CD14-positive monocyte (primary cell): ENCODE data around the gene EIPR1. TPM values are rescaled to one million over a fixed set of nuclear protein-coding genes. Genes with fewer than 3 reads are reported as not detected.

ENCODE experiments used
- DNase-seq, 3 donors: peaks; one replicate each; pipeline ENCODE4 v3.0.0-alpha.2; 2011 to 2022
- H2AFZ ChIP-seq: 2 replicates; pipeline ENCODE4 v1.6.0; 2012; ENCODE audit warnings: mild to moderate bottlenecking, low read depth, low read length, inconsistent platforms; ENCODE audit not compliant: insufficient read depth, poor library complexity, severe bottlenecking
- H3K27ac ChIP-seq, 2 donors: 1 replicate in 1 of 2; 2 replicates in 1 of 2; pipeline ENCODE4 v1.5.1; 2012 to 2013; ENCODE audit warnings: low read length in 2 of 2, control low read depth in 1 of 2, inconsistent platforms in 1 of 2, low read depth in 1 of 2, mild to moderate bottlenecking in 1 of 2
- H3K27me3 ChIP-seq, 2 donors: one replicate each; pipeline versions ENCODE4 v1.6.0 to v1.6.1; 2011 to 2013; ENCODE audit warnings: low read length in 2 of 2; ENCODE audit not compliant: control insufficient read depth in 2 of 2, insufficient read depth in 2 of 2
- H3K36me3 ChIP-seq, 2 donors: replicated peaks in 1 of 2; 1 replicate in 1 of 2; 2 replicates in 1 of 2; pipeline versions ENCODE4 v1.5.1 to v1.6.1; 2012 to 2013; ENCODE audit warnings: low read length in 2 of 2, control low read depth in 1 of 2, inconsistent platforms in 1 of 2, mild to moderate bottlenecking in 1 of 2; ENCODE audit not compliant: insufficient read depth in 2 of 2, control insufficient read depth in 1 of 2
- H3K4me1 ChIP-seq, 2 donors: 1 replicate in 1 of 2; 2 replicates in 1 of 2; pipeline versions ENCODE4 v1.5.1 to v1.6.1; 2012 to 2013; ENCODE audit warnings: low read length in 2 of 2, control low read depth in 1 of 2, inconsistent platforms in 1 of 2, mild to moderate bottlenecking in 1 of 2, moderate library complexity in 1 of 2; ENCODE audit not compliant: insufficient read depth in 2 of 2, control insufficient read depth in 1 of 2
- H3K4me2 ChIP-seq: replicated peaks from 2 replicates; pipeline ENCODE3; 2012; ENCODE audit warnings: low read length, moderate library complexity, mild to moderate bottlenecking; ENCODE audit not compliant: poor library complexity, severe bottlenecking; ENCODE audit errors: extremely low read depth
- H3K4me3 ChIP-seq, 3 experiments: fragments of 200-600 bp in 1 of 3; sonication (generic) in 1 of 3; replicated peaks in 1 of 3; 1 replicate in 2 of 3; 2 replicates in 1 of 3; pipeline ENCODE4 v1.5.1; 2011 to 2013; ENCODE audit warnings: low read length in 3 of 3, mild to moderate bottlenecking in 3 of 3, control low read depth in 2 of 3, low read depth in 2 of 3, inconsistent platforms in 1 of 3, moderate library complexity in 1 of 3
- H3K79me2 ChIP-seq: 2 replicates; pipeline ENCODE4 v1.6.0; 2012; ENCODE audit warnings: mild to moderate bottlenecking, control low read depth, inconsistent platforms, low read length, moderate library complexity; ENCODE audit not compliant: insufficient read depth
- H3K9ac ChIP-seq: 2 replicates; pipeline ENCODE4 v1.6.0; 2017; ENCODE audit warnings: low read length, mild to moderate bottlenecking; ENCODE audit not compliant: insufficient read depth, poor library complexity, severe bottlenecking
- H3K9me3 ChIP-seq, 2 donors: replicated peaks in 1 of 2; 1 replicate in 1 of 2; 2 replicates in 1 of 2; pipeline versions ENCODE4 v1.5.1 to v1.6.1; 2012 to 2013; ENCODE audit warnings: low read length in 2 of 2, control low read depth in 1 of 2; ENCODE audit not compliant: control insufficient read depth in 1 of 2, insufficient read depth in 1 of 2
- H4K20me1 ChIP-seq: 2 replicates; pipeline ENCODE4 v1.6.0; 2012; ENCODE audit warnings: mild to moderate bottlenecking, low read length, control low read depth, moderate library complexity; ENCODE audit not compliant: insufficient read depth
- H3K27ac Mint-ChIP-seq, 7 donors: one replicate each; pipeline ENCODE4 v1.8.0; 2020; ENCODE audit warnings: mild to moderate bottlenecking in 7 of 7, mixed read lengths in 7 of 7, moderate library complexity in 6 of 7, inconsistent platforms in 2 of 7
- H3K27me3 Mint-ChIP-seq, 3 donors: one replicate each; pipeline ENCODE4 v1.8.0; 2021 to 2022; ENCODE audit warnings: low read depth in 3 of 3, mild to moderate bottlenecking in 3 of 3, mixed read lengths in 3 of 3, moderate library complexity in 3 of 3, inconsistent platforms in 1 of 3
- H3K36me3 Mint-ChIP-seq, 2 donors: one replicate each; pipeline ENCODE4 v1.8.0; 2020; ENCODE audit warnings: mixed read lengths in 2 of 2, inconsistent platforms in 1 of 2, mild to moderate bottlenecking in 1 of 2
- H3K4me1 Mint-ChIP-seq: one replicate; pipeline ENCODE4 v1.8.0; 2020; ENCODE audit warnings: mild to moderate bottlenecking, mixed read lengths
- H3K4me3 Mint-ChIP-seq, 2 donors: one replicate each; pipeline ENCODE4 v1.8.0; 2020; ENCODE audit warnings: mild to moderate bottlenecking in 2 of 2, mixed read lengths in 2 of 2, moderate library complexity in 1 of 2
- H3K9me3 Mint-ChIP-seq, 7 donors: one replicate each; pipeline ENCODE4 v1.8.0; 2020 to 2022; ENCODE audit warnings: mixed read lengths in 7 of 7, mild to moderate bottlenecking in 6 of 7, moderate library complexity in 6 of 7, inconsistent platforms in 2 of 7
- CTCF ChIP-seq: fragments of 200-600 bp; IDR thresholded peaks from one replicate; pipeline ENCODE4 v1.8.0; 2022; ENCODE audit warnings: antibody characterized with exemption, mild to moderate bottlenecking
- WGBS: methylation state at CpG from one replicate; pipeline ENCODE4 v1.1.5; 2013; ENCODE audit warnings: missing lambda C conversion rate; ENCODE audit not compliant: insufficient coverage; 5-methylcytosine and 5-hydroxymethylcytosine counted together
- intact Hi-C, 2 donors: fragments of 100-400 bp; cut with micrococcal nuclease; formaldehyde crosslinking; loops; one replicate each; pipeline versions ENCODE4 v1.15.0 to v1.15.1; 2023
- polyA plus RNA-seq, 3 donors: library from polyadenylated mRNA; depleted of rRNA in 1 of 3; unstranded in 2 of 3; stranded (reverse) in 1 of 3; fragments of 300-500 nt in 2 of 3; fragments of >200 nt in 1 of 3; fragmentation: Illumina TruSeq in 2 of 3; gene quantifications; 1 replicate in 2 of 3; 2 replicates in 1 of 3; pipeline ENCODE4 v1.2.3, GENCODE V29; 2012 to 2021

EIPR1 gene
- polyA plus RNA-seq, 3 donors: 19.0 to 22.4 (median 20.8) TPM

GRCh38 chr2:3389193-3389592 lies 11.6 kb upstream of the EIPR1 start:
- no peak for DNase-seq
- H3K27me3 ChIP-seq: no peaks in the 10 kb centered on the region
- intact Hi-C loops: loop anchor here in 1 of 2 donors (10.0 kb wide), 1 partner anchor 126 kb away; the partner anchor contains the start of gene ADI1
- H3K9me3 Mint-ChIP-seq: peaks cover 3 to 31% (median 19%) of the 10 kb centered on the region in 7 donors
- H3K36me3 ChIP-seq: peaks cover 38 to 84% of the 10 kb centered on the region in 2 donors
- no peak overlapping the region for H3K27ac ChIP-seq
- H3K27ac Mint-ChIP-seq: no peak overlapping the region
- H3K4me3 Mint-ChIP-seq: no peak overlapping the region
- no peak overlapping the region for H2AFZ ChIP-seq
- peaks cover 21 to 24% of the 10 kb centered on the region in 2 donors for H3K9me3 ChIP-seq
- peaks cover 41% of the 10 kb centered on the region for H3K79me2 ChIP-seq
- no peak overlapping the region for H3K4me3 ChIP-seq
- no peak overlapping the region for H3K9ac ChIP-seq
- peaks cover 58% of the 10 kb centered on the region for H4K20me1 ChIP-seq
- H3K27me3 Mint-ChIP-seq: no peaks in the 10 kb centered on the region
- TF ChIP-seq CTCF: no peak
- peaks cover 56 to 73% of the 10 kb centered on the region in 2 donors for H3K36me3 Mint-ChIP-seq
- H3K4me1 ChIP-seq: no peaks in the 10 kb centered on the region
- WGBS: 99% methylated on average over 29 of the region's 29 CpGs
- no peak overlapping the region for H3K4me2 ChIP-seq
- H3K4me1 Mint-ChIP-seq: no peaks in the 10 kb centered on the region

GRCh38 chr2:3388412-3388738 lies 10.8 kb upstream of the EIPR1 start:
- Histone ChIP-seq H3K9me3 (peaks cover 21% of the 10 kb centered on the region in 2 donors), H3K27ac (no peak overlapping the region), H3K36me3 (peaks cover 34 to 84% of the 10 kb centered on the region in 2 donors), H4K20me1 (peaks cover 50% of the 10 kb centered on the region), H3K9ac (no peak overlapping the region), H3K4me3 (no peak overlapping the region), H3K4me2 (no peak overlapping the region), H3K79me2 (peaks cover 41% of the 10 kb centered on the region), H3K4me1 (no peaks in the 10 kb centered on the region), H3K27me3 (no peaks in the 10 kb centered on the region), H2AFZ (no peak overlapping the region)
- Mint-ChIP-seq H3K9me3 (peaks cover 0 to 28% (median 19%) of the 10 kb centered on the region in 7 donors), H3K27me3 (no peaks in the 10 kb centered on the region), H3K27ac (no peak overlapping the region), H3K36me3 (peaks cover 53 to 75% of the 10 kb centered on the region in 2 donors), H3K4me3 (no peak overlapping the region), H3K4me1 (no peaks in the 10 kb centered on the region)
- no peak for DNase-seq
- no peak for TF ChIP-seq CTCF
- intact Hi-C loops: loop anchor here in 1 of 2 donors (10.0 kb wide), 1 partner anchor 126 kb away; the partner anchor contains the start of gene ADI1
- WGBS: over 99% methylated on average over 21 of the region's 31 CpGs
